Tibial artery (tissue), 4 donors: ENCODE data around the gene CSTPP1.

Source experiments
- DNase-seq, 2 donors: peaks; one replicate each; pipeline ENCODE4 v3.0.0-alpha.2; 2019
- H3K27ac ChIP-seq, 2 donors: fragments of 200-600 bp; sonication (generic) in 1 of 2; 1 replicate in 1 of 2; 2 replicates in 1 of 2; pipeline ENCODE4 v1.5.1; 2018 to 2019; ENCODE audit warnings: mild to moderate bottlenecking in 1 of 2
- H3K27me3 ChIP-seq, 2 donors: fragments of 200-600 bp; sonication (generic) in 1 of 2; one replicate each; pipeline versions ENCODE4 v1.5.1 to v1.6.0; 2016 to 2019
- H3K36me3 ChIP-seq, 3 donors: fragments of 200-600 bp; sonication (generic) in 2 of 3; one replicate each; pipeline ENCODE4 v1.5.1; 2016 to 2019; ENCODE audit warnings: mild to moderate bottlenecking in 2 of 3
- H3K4me1 ChIP-seq, 4 donors: fragments of 200-600 bp; sonication (generic) in 2 of 4; 1 replicate in 3 of 4; 2 replicates in 1 of 4; pipeline ENCODE4 v1.5.1; 2016 to 2019
- H3K4me3 ChIP-seq, 2 donors: fragments of 200-600 bp; sonication (generic) in 1 of 2; 1 replicate in 1 of 2; 2 replicates in 1 of 2; pipeline ENCODE4 v1.5.1; 2018 to 2019; ENCODE audit warnings: mild to moderate bottlenecking in 2 of 2
- H3K9me3 ChIP-seq, 3 donors: fragments of 200-600 bp; sonication (generic) in 1 of 3; one replicate each; pipeline ENCODE4 v1.5.1; 2016 to 2019
- intact Hi-C: fragments of 100-400 bp; cut with DNase I; formaldehyde crosslinking; loops from one replicate; pipeline ENCODE4 v1.15.0; 2023; ENCODE audit warnings: low total_unique reads
- TF ChIP-seq, protein P1 (sequence below), 2 experiments: fragments of 200-600 bp in 1 of 2; fragments of 450-650 bp in 1 of 2; IDR thresholded peaks; one replicate each; pipeline ENCODE4 v1.5.1; 2017 to 2019; ENCODE audit warnings: antibody characterized with exemption in 2 of 2, mild to moderate bottlenecking in 1 of 2, moderate library complexity in 1 of 2

The CSTPP1 gene

DNA sequence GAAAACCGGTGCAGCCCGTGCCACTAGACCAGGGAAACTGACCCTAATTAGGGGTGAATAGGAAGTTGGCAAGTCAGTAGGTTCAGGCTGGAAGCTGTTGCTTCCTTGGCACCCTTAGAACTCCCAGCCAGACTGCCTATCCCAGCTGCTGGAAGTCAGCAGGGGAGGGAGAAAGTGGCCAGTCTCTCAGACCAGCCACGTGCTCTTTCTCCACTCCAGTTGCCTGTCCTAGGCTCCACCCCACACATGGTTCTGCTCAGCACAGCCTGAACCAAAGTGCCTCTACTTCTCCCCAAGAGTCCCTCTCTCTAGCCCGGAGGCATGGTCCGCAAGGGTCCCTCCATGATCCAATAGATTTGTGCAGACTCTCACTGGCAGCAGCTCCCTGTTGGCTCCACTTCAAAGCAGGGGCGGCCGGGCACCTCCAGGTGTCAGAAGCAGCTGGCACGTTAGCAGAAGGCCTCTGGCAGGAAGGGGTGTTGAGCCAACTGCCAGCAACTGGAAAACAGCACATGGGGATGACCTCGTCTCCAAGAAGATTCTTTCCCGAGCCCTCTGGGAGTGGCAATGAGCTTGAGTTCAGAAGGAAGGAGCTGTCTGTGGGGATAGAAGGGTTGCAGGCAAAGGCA, 212.5 kb downstream of the CSTPP1 start:
- Histone ChIP-seq H3K27ac (no peak overlapping the region), H3K9me3 (no peaks in the 10 kb centered on the region), H3K4me3 (no peak overlapping the region), H3K27me3 (no peaks in the 10 kb centered on the region), H3K36me3 (no peaks in the 10 kb centered on the region), H3K4me1 (peaks cover 0 to 17% (median 4%) of the 10 kb centered on the region in 4 donors)
- DNase-seq, result no peak
- intact Hi-C loops, result no loop called here
- TF ChIP-seq, protein P1, sequence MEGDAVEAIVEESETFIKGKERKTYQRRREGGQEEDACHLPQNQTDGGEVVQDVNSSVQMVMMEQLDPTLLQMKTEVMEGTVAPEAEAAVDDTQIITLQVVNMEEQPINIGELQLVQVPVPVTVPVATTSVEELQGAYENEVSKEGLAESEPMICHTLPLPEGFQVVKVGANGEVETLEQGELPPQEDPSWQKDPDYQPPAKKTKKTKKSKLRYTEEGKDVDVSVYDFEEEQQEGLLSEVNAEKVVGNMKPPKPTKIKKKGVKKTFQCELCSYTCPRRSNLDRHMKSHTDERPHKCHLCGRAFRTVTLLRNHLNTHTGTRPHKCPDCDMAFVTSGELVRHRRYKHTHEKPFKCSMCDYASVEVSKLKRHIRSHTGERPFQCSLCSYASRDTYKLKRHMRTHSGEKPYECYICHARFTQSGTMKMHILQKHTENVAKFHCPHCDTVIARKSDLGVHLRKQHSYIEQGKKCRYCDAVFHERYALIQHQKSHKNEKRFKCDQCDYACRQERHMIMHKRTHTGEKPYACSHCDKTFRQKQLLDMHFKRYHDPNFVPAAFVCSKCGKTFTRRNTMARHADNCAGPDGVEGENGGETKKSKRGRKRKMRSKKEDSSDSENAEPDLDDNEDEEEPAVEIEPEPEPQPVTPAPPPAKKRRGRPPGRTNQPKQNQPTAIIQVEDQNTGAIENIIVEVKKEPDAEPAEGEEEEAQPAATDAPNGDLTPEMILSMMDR (IDR thresholded peaks at IDR 0.05), result no peak

DNA sequence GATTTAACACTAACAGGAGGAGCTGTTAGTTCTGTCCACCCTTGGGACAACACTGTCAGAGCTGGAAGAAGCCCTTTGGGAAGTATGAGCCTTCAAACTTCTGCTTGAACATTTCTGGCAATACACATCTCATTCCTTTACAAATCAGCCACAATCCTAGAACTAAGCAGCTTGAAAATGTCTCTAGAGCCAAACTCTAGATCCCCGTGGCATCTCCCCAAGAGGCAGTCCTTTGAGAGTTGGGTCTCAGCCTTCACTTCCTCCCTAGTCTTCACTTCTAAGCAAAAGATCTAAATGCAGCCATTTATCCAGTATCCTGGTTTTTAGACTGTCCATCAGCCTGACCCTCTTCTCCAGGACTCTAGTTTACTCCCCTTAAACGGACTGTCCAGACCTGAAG, 213.2 kb downstream of the CSTPP1 start:
- DNase-seq, result no peak
- H3K4me1 ChIP-seq, result peaks cover 0 to 17% (median 4%) of the 10 kb centered on the region in 4 donors
- H3K36me3 ChIP-seq, result no peaks in the 10 kb centered on the region
- no peaks in the 10 kb centered on the region for H3K9me3 ChIP-seq
- H3K4me3 ChIP-seq, result no peak overlapping the region
- H3K27me3 ChIP-seq, result no peaks in the 10 kb centered on the region
- no peak overlapping the region for H3K27ac ChIP-seq
- TF ChIP-seq, protein P1 (IDR thresholded peaks at IDR 0.05), result no peak
- intact Hi-C loops, result no loop called here

DNA sequence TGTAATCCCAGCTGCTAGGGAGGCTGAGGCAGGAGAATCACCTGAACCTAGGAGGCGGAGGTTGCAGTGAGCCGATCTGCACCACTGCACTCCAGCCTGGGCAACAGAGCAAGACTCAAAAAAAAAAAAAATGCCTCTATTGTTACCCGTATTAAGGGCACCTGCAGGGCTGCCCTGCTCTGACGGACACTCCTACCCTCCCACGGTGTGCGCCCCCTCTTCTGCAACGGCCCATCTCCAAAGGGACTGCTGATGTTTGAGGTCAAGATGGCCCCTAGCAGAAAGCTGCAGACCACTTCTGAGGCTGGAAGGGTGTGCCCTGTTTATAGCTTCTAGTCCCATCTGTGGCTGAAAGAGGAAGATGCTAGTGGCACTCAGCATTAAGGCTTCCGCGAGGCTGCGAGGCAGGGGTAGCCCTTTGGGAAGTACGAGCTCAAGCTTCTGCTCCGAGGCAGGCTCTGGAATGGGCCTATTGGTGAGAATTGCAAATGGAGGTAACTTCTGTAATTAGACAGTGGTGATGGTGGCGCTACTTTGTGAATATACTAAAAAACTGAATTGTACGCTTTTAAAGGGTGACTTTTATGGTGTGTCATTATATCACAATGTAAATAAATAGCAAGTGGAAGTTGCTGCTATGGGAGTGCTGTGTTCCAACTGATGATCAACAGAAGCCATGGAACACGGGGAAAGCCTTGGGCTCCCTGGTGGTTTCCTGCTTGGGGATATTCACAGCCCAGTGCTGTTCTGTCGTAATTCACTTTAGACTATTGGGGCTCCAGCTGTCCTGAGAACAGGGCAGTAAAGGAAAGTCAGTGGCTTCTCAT, 215.8 kb downstream of the CSTPP1 start:
- no peak for DNase-seq
- no peak overlapping the region for H3K27ac ChIP-seq
- no peaks in the 10 kb centered on the region for H3K9me3 ChIP-seq
- H3K4me3 ChIP-seq, result no peak overlapping the region
- intact Hi-C loops, result loop anchor here (2.0 kb wide), 1 partner anchor 262 kb away; no protein-coding TSS in a partner anchor
- no peaks in the 10 kb centered on the region for H3K27me3 ChIP-seq
- H3K36me3 ChIP-seq, result peaks cover 0 to 23% (median under 1%) of the 10 kb centered on the region in 3 donors
- peaks cover 0 to 17% (median 4%) of the 10 kb centered on the region in 4 donors for H3K4me1 ChIP-seq
- TF ChIP-seq, protein P1 (IDR thresholded peaks at IDR 0.05), result no peak

DNA sequence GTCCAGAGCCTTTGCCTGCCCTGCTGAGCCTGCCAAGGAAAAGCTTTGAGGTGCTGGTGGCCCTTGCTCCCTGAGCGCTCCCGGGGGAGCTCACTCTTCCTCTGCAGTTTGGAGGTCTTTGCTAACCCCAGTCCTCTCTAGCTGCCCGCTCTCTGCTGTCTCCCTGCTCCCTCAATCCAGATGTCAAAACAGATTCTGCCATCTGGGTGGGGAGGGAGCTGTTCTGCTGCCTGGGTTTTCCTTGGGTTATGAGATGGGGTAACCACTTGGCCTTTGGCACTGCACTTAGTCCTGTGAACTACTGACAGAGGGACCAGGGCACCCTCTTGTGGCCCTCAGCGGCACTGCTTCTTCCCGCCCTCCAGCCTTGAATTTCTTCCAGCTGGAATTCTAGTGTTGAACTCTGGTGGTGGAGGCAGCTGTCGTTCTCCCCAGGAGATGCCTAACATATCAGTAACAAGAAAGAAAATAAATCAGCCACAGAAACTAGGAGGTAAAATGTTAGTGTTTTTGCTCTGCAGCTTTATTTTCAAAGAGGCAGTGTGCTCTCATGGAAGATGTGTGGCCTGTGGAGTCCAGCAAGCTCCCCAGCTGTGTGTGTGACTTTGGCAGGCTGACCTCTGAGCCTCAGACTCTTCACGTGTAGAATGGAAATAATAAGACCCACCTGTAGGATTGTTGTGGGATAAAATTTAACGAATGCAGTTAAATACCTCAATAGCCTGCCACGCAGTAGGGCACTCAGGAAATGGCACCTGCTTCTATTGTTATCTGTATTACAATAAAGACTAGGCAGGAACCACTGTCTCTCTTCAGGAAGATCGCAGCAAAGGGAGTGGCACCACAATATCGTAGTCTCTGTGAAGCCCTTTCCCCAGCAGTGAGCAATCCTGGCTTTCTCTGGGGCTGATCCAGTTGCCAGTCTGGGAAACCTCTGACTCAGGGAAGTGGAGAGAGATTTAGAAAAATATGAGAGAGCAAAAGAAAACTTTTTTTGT, 216.7 kb downstream of the CSTPP1 start:
- no peak overlapping the region for H3K4me3 ChIP-seq
- DNase-seq, result peak; percentile 82 to 85
- intact Hi-C loops, result loop anchor here (2.0 kb wide), 1 partner anchor 262 kb away; no protein-coding TSS in a partner anchor
- H3K27ac ChIP-seq, result no peak overlapping the region
- no peaks in the 10 kb centered on the region for H3K9me3 ChIP-seq
- H3K27me3 ChIP-seq, result no peaks in the 10 kb centered on the region
- peaks cover 0 to 17% (median 4%) of the 10 kb centered on the region in 4 donors for H3K4me1 ChIP-seq
- H3K36me3 ChIP-seq, result peaks cover 0 to 32% (median 6%) of the 10 kb centered on the region in 3 donors
- TF ChIP-seq, protein P1 (IDR thresholded peaks at IDR 0.05), result peak; percentile 93 to 94
